ENCODE measurements around the gene MEGF6. TPM values are rescaled to one million over a fixed set of nuclear protein-coding genes. Genes with fewer than 3 reads are reported as not detected.

Gene MEGF6
- total RNA-seq, 1 donor from 2014 or later = 33.3 TPM

GRCh38 chr1:3607703-3608065, 3.6 kb downstream of the MEGF6 start:
- TF ChIP-seq, protein P1, sequence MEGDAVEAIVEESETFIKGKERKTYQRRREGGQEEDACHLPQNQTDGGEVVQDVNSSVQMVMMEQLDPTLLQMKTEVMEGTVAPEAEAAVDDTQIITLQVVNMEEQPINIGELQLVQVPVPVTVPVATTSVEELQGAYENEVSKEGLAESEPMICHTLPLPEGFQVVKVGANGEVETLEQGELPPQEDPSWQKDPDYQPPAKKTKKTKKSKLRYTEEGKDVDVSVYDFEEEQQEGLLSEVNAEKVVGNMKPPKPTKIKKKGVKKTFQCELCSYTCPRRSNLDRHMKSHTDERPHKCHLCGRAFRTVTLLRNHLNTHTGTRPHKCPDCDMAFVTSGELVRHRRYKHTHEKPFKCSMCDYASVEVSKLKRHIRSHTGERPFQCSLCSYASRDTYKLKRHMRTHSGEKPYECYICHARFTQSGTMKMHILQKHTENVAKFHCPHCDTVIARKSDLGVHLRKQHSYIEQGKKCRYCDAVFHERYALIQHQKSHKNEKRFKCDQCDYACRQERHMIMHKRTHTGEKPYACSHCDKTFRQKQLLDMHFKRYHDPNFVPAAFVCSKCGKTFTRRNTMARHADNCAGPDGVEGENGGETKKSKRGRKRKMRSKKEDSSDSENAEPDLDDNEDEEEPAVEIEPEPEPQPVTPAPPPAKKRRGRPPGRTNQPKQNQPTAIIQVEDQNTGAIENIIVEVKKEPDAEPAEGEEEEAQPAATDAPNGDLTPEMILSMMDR (conservative IDR thresholded peaks at IDR 0.05; ENCODE audit: low read depth, low read length) = no peak
- H3K4me3 ChIP-seq (ENCODE audit: low read depth, low read length) = no peak overlapping the region
- no peak for DNase-seq (ENCODE audit: low read depth)

DNA sequence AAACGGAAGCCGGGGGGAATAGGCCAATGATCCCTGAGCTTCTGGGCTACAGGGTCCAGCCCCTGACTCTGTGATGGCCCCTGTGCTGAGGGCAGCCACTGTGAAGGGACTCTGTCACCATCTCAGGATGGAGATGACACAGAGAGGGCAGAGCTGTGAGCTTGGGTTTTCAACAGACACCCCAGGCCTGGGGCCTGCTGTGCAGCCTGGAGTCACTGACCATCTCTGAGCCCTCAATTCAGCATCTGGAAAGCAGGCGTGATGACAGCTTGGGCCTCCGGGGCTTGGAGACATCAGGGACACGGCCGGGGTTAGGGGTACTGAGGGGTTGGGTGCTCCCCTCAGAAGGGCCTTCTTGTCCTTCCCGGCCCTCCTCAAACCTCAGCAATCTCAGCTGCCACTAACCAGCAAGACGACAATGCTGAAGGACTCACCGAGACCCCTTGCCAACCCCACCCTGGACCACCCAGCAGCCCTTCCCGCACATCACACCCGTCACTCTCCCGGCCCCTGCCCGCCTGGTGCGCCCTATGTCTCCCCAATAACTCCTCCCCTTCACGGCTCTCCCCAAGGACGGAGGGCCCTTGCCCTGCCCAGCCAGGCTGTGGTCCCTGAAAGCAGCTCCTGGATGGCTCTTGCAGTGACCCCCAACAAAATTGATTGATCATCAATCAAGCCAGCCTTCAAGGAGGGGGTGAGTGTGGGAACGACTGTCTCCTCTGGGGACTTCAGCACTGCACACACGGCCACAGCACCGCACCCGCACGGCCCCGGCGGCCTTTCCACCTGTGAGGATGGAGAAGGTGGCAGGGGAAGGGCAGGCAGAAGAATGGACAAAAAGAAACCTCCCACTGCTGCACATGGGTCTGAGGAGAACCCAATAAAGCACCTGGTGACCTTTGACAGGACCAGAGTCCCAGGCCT, 4.3 kb downstream of the MEGF6 start:
- no peak overlapping the region for H3K4me3 ChIP-seq (ENCODE audit: low read depth, low read length)
- DNase-seq (ENCODE audit: low read depth) = no peak
- TF ChIP-seq, protein P1 (conservative IDR thresholded peaks at IDR 0.05; ENCODE audit: low read depth, low read length) = no peak

DNA sequence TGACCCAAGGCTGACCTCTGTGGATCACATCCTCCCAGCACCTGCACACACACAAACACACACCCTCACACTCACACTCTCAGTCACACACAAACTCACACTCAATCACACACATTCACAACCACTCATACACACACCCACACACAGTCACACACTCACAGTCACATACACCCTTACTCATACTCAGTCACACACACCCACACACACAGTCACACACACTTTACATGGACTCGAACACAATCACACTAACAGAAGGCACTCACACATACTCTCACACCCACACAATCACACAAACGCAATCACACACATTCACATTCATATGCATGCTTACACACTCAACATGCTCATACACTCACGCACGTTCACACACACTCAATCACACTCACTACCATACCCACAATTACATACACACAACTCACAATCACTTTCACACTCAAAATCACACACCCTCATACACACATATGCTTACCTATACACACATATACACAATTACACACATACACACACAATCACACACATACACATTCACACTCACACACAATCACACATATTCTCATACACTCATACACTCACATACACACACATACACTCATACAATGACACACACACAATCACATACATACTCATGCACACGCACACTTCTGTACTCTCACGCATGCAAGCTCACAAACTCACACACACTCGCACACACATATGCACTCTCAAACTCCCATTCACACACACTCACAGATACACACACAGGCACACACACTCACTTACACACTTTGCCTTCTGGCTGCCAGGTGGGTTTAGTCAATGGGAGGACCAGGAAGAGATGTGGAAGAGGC, 6.1 kb downstream of the MEGF6 start:
- no peak for DNase-seq (ENCODE audit: low read depth)
- TF ChIP-seq, protein P1 (conservative IDR thresholded peaks at IDR 0.05; ENCODE audit: low read depth, low read length) = no peak
- no peak overlapping the region for H3K4me3 ChIP-seq (ENCODE audit: low read depth, low read length)

GRCh38 chr1:3604468-3604974, 6.8 kb downstream of the MEGF6 start:
- TF ChIP-seq, protein P1 (conservative IDR thresholded peaks at IDR 0.05; ENCODE audit: low read depth, low read length) = no peak
- H3K4me3 ChIP-seq (ENCODE audit: low read depth, low read length) = no peak overlapping the region
- no peak for DNase-seq (ENCODE audit: low read depth)

DNA sequence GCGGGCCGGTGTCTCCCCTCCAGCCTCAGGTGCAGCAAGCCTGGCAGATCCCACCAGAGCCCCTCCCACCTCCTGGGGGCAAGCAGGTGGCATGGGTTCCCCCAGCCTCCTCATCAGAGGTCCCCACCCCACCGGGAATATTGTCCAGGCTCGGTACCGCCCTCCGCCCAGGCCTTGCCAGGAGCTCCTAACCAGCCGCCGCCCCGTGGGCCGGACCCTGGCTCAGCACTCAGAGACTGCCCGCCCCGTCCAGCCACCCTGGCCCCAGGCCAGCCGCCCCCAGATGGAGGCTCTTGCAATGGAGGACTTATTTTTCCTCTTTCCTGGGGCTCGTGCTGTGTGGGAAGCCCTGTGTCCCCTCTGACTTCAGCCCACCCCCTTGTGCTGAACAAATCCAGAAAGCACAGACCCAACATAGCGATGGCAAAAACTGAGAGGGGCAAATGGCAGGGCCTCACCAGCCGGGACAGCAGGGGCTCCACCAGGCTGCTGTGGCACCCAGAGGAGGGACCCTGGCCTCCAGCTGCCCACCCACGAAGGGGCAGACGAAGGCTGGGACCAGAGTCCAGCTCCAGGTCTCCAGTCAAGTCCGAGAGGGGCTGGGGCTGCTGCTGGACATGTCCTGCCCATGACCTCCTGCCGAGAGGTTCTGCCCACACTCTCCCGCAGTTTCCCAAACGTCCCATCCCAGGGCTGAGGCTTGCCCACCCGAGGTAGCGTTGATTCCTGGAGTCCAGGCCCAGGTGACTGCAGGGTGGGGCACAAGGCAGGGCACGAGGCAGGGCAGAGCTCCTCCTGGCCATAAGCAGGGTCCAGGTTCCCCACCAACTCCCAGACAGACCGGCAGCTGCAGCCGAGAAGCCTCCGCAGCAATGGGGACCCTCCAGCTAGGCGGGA, 7.5 kb downstream of the MEGF6 start:
- H3K4me3 ChIP-seq (ENCODE audit: low read depth, low read length) = no peak overlapping the region
- TF ChIP-seq, protein P1 (conservative IDR thresholded peaks at IDR 0.05; ENCODE audit: low read depth, low read length) = no peak
- no peak for DNase-seq (ENCODE audit: low read depth)

- DNase-seq (ENCODE audit: low read depth) = no peak
Observed at GRCh38 chr1:3603156-3603555, 8.2 kb downstream of the MEGF6 start.

More at GRCh38 chr1:3603156-3603555, 8.2 kb downstream of the MEGF6 start:
- TF ChIP-seq, protein P1 (conservative IDR thresholded peaks at IDR 0.05; ENCODE audit: low read depth, low read length) = no peak
- H3K4me3 ChIP-seq (ENCODE audit: low read depth, low read length) = no peak overlapping the region

Measured in epithelial cell of proximal tubule (primary cell).